Liver (tissue), 3 donors: ENCODE data around the gene COL15A1.

Experiments
- CTCF ChIP-seq: fragments of 150-350 bp; IDR thresholded peaks from 2 replicates; pipeline ENCODE4 v1.5.1; 2017; ENCODE audit warnings: improper control_type of control experiment, low read depth, low read length; ENCODE audit not compliant: missing input control
- EGR1 ChIP-seq, 2 donors: IDR thresholded peaks; 2 replicates each; pipeline ENCODE4 v1.6.1; 2016 to 2018; ENCODE audit warnings: antibody characterized with exemption in 2 of 2, low read depth in 2 of 2
- HNF4G ChIP-seq: IDR thresholded peaks from 2 replicates; pipeline ENCODE4 v1.6.1; 2016; ENCODE audit warnings: antibody characterized with exemption
- MAX ChIP-seq: IDR thresholded peaks from 2 replicates; pipeline ENCODE4 v1.6.1; 2016; ENCODE audit warnings: antibody characterized with exemption
- RAD21 ChIP-seq, 2 donors: IDR thresholded peaks; 2 replicates each; pipeline ENCODE4 v1.6.1; 2016; ENCODE audit warnings: antibody characterized with exemption in 2 of 2, mild to moderate bottlenecking in 2 of 2
- REST ChIP-seq: IDR thresholded peaks from 2 replicates; pipeline ENCODE4 v1.6.1; 2016; ENCODE audit warnings: antibody characterized with exemption, mild to moderate bottlenecking
- RXRA ChIP-seq, 2 donors: IDR thresholded peaks; 2 replicates each; pipeline ENCODE4 v1.6.1; 2017 to 2018; ENCODE audit warnings: antibody characterized with exemption in 2 of 2, mild to moderate bottlenecking in 1 of 2
- TAF1 ChIP-seq: conservative IDR thresholded peaks from 2 replicates; pipeline ENCODE4 v1.6.1; 2016; ENCODE audit warnings: antibody characterized with exemption, mild to moderate bottlenecking
- donor health status: healthy.
- donor health status: healthy.

GRCh38 chr9:99040251-99040900 is 96.7 kb downstream of the COL15A1 start:
- no peak for TF ChIP-seq CTCF
- no peak for TF ChIP-seq TAF1
- no peak for TF ChIP-seq HNF4G
- no peak for TF ChIP-seq RAD21 (IDR thresholded peaks at IDR 0.05)
- TF ChIP-seq RXRA (IDR thresholded peaks at IDR 0.05) = no peak
- no peak for TF ChIP-seq MAX
- TF ChIP-seq EGR1 (IDR thresholded peaks at IDR 0.05; ENCODE audit: low read depth in 2 of 2) = no peak
- no peak for TF ChIP-seq REST
